Stimulated activated CD4-positive, alpha-beta T cell treated with anti-CD3 and anti-CD28 coated beads, Interleukin-1b, Interleukin-23, amount 100 ng/mL, for 1 hour (primary cell): ENCODE measurements around the gene SLITRK1.

Experiments used
- DNase-seq, 2 donors: peaks; one replicate each; pipeline ENCODE4 v3.0.0-alpha.2; 2020; ENCODE audit warnings: low read depth in 2 of 2

The SLITRK1 gene

GRCh38 chr13:83881917-83882605 lies at the start of gene SLITRK1:
Gene SLITRK1 (minus strand): TSS chr13:83882474. CDS start chr13:83881507, 967 bp downstream.
- DNase-seq: no peak

- DNase-seq: no peak
Measured at GRCh38 chr13:83929157-83929556, 46.9 kb upstream of the SLITRK1 start.

GRCh38 chr13:83919775-83920174 lies 37.5 kb upstream of the SLITRK1 start:
- DNase-seq: no peak

- no peak for DNase-seq
Measured at GRCh38 chr13:83914368-83914767, 32.1 kb upstream of the SLITRK1 start.

GRCh38 chr13:83907196-83907989 lies 25.1 kb upstream of the SLITRK1 start:
- DNase-seq: no peak

- DNase-seq: no peak
Measured at GRCh38 chr13:83906240-83906820, 24.1 kb upstream of the SLITRK1 start.

GRCh38 chr13:83905641-83906040 lies 23.4 kb upstream of the SLITRK1 start:
- DNase-seq: no peak

GRCh38 chr13:83895994-83896580 lies 13.8 kb upstream of the SLITRK1 start:
- DNase-seq: no peak

- no peak for DNase-seq
Measured at GRCh38 chr13:83890358-83890757, 8.1 kb upstream of the SLITRK1 start.

- no peak for DNase-seq
Measured at GRCh38 chr13:83884141-83884540, 1.9 kb upstream of the SLITRK1 start.

GRCh38 chr13:83883061-83883523 lies 818 bp upstream of the SLITRK1 start:
- no peak for DNase-seq

GRCh38 chr13:83882606-83882959 lies 309 bp upstream of the SLITRK1 start:
- DNase-seq: no peak

GRCh38 chr13:83881140-83881684 lies 1.1 kb downstream of the SLITRK1 start:
- no peak for DNase-seq

GRCh38 chr13:83880275-83881139 lies 1.8 kb downstream of the SLITRK1 start:
- DNase-seq: no peak

- no peak for DNase-seq
Measured at GRCh38 chr13:83879431-83880171, 2.7 kb downstream of the SLITRK1 start.

GRCh38 chr13:83878691-83879430 lies 3.4 kb downstream of the SLITRK1 start:
- DNase-seq: no peak

GRCh38 chr13:83877651-83878355 lies 4.5 kb downstream of the SLITRK1 start:
- no peak for DNase-seq

GRCh38 chr13:83876546-83876945 lies 5.7 kb downstream of the SLITRK1 start:
- no peak for DNase-seq

GRCh38 chr13:83867708-83868107 lies 14.6 kb downstream of the SLITRK1 start:
- DNase-seq: no peak
